Smooth muscle cell of the brain vasculature (primary cell): ENCODE measurements around the gene IL3.

Experiments used
- DNase-seq: peaks from one replicate; pipeline ENCODE4 v3.0.0-alpha.2; 2012; ENCODE audit warnings: low read depth, low spot score

Gene IL3

GRCh38 chr5:132060501-132061161, at the start of gene IL3:
Gene IL3 (plus strand): TSS chr5:132060655. CDS start chr5:132060707, 52 bp downstream.
- DNase-seq, result no peak

DNA sequence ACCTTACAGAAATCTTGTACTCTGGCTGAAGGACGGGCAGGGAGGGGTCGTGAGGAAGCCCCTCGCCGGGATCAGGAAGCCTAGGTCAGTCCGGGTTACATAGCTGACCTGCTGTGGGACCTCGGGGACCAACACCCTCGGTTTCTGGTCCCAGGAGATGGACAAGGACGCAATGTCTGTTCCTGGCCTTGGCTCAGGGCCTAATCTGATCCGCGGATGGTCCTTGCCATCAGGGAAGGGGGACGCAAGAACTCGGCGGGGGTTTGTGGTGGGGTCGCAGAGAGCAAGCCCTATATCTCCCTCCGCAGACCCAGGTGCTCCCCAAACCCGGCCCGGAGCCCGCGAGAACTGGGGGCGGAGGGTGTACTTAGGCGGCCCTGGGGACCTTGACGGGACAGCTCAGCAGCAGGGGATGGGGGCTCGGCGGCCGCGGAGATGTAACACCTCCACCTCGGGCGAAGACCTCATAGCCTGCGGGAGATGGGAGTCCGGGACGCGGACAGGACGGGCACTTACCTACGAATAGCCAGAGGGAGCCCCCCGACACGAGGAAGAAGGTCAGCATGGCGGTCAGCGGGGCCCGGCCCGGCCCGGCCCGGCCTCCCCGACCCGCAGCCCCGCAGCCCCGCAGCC, 49.4 kb upstream of the IL3 start:
- no peak for DNase-seq

DNA sequence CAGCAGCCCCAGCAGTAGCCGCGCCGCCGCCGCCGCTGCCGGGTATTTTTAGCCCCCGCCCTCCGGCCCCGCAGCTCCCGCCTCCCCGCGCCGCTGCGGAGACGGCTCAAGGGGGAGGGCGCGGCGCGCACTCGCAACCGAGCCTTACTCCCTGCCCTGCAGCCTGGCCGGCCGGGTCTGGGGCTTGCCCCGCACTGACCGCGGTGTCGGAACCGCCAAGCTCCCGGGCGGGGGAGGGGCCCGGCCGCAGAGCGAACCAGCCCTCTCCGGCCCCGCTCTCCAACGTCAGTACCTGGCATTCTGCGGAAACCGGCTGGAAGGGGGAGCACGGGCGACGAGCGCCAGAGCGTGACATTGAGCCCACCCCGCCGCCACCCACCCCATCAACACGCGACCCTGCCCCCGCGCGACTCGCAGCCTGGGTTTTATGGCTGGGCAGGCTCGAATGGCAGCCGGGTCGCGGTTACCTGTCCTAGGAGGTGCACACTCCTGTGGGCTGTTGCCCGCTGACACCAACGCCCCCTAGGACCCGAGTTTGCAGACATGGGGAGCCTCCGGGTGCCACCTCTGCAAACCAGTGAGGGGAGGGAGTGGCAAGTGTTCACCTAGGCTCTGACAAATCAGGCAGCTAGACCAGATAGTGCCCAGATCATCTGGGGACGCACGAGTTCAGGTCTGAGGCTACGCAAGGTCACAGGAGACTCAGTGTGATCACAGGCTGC, 48.7 kb upstream of the IL3 start, which contains the start of gene ACSL6:
Gene ACSL6, minus strand, starts transcription at position 37 of the 722 bp plus-strand sequence. CDS start 105 bp downstream, outside the sequence.
- DNase-seq, result no peak

GRCh38 chr5:132012371-132013005, 48.0 kb upstream of the IL3 start:
- peak; percentile 61 for DNase-seq

DNA sequence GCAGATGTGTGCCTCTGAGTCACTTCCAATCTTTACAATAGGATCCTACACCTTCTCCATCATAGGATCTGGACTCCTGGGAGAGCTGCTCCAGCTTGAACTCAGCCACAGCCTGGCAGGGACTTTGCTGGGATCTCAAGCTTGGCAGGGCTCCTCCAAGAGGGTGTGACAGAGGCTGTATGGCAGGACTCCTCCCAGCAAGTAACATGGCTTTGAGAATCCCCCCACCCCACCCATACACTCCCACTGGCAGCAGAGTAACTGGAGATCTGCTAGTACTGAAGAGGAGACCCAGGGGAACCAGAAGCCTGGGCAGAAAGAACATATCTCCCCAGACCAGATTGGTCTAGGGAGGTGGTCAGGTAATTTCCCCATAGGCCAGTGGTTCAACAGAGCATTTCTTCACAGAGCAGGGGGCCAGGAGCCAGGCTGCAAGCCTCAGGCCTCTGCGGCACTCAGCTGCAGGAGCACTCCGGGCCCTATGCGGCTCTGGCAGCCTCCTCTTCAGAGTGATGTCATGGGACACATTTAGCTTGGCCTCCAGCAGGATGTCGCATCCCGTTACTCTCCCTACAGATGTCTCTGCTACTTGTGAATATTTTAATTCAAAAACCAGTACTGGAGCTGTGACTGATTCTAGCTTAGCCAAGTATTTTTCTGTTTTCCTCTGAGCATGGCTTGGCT, 47.3 kb upstream of the IL3 start:
- DNase-seq, result no peak

DNA sequence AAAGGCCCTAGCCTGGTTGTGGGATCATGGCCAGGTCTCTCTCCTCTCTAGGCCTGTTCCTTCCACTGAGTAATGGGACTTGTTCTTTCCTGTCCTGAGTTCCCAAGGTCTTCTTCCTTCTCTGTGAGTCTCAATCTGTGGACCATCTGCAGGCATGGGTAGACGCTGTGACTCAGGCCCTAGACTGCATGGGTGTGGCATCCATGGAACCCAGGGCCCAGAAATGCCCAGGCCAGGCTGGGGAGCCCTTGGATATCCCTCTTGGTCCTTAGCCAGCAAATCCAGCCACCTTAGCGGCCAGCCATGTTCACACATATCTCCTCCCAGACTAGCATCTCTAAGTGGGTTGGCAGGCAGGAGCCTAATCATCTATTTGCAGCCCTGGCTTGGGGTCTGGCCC, 46.7 kb upstream of the IL3 start:
- DNase-seq, result no peak

- no peak for DNase-seq
Observed at GRCh38 chr5:132016721-132017250, 43.7 kb upstream of the IL3 start.

DNA sequence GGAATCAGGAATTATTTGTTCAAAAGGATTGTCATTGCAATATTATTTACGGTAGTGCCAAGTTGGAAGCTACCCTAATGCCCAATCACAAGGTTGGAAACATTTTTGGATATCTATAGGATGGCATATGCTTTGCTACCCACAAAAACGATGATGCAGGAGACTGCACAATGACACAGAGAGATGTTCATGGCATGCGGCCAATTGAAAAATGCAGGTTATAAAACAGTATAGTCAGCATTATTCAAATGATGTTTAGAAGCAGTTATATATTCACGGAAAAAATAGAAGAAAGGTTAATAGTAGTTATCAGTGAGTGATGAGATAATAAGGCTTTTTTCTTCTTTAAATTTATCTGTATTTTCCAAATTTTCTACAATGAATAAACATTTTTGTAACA, 43.1 kb upstream of the IL3 start:
- DNase-seq, result no peak

DNA sequence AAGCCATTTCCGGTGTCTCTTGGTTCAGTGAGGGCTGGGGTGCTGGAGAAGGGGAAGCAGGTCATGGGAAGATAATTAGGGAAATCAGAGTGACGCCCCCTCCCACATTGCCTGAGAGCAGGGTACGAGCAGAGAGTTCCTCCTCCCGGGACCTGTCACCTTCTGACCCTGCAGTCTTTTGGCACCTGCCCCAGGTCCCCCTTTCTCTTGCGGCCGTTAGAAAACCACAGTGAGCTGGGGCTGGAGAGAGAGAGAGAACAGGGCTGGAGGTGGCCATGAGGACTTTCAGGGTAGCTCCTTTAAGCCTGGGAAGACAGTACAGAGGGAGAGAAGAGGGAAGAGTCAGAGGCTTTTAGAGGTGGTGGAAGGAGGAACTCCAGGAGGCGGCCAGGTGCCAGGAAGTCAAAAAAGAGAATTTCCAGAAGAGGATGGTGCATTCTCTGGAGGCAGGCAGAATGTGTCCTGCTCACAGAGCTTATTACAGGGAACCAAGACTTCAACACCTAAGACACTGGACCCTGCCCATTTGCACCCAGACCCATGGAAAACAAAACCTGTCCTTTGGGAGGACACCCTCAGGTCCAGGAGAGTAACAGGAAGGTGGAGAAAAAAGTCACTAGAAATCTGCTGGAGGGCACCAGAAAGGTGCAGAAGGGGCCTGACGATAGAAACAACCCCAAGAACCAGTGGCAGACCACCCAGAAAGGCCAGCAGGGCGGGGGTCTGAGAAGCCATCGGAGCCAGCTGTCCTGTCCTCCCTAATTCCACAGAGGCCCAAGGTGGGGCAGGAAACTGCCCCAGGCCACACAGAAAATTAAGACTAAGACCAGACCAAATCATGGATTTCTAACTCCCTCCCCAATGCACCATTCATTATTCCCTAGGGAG, 42.5 kb upstream of the IL3 start:
- DNase-seq, result no peak

DNA sequence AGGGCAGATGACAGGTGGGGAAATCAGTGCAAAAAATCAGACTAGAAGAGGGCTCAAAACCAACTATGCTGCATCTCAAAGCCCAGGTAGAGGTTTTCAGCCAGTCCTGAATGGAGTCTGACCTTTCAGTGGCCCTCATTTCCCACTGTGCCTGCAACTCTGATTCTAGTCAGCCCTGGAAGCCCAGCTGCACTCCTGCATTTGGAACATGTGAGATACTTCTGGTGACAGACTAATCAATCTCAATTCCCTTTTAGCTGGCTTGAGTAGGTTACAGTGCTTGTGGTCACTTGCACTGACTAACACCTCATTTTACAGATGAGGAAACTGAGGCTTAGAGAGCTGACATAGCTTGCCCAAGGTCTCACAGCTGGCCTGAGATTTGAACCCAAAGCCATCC, 41.1 kb upstream of the IL3 start:
- DNase-seq, result no peak

GRCh38 chr5:132019857-132020555, 40.4 kb upstream of the IL3 start:
- no peak for DNase-seq

DNA sequence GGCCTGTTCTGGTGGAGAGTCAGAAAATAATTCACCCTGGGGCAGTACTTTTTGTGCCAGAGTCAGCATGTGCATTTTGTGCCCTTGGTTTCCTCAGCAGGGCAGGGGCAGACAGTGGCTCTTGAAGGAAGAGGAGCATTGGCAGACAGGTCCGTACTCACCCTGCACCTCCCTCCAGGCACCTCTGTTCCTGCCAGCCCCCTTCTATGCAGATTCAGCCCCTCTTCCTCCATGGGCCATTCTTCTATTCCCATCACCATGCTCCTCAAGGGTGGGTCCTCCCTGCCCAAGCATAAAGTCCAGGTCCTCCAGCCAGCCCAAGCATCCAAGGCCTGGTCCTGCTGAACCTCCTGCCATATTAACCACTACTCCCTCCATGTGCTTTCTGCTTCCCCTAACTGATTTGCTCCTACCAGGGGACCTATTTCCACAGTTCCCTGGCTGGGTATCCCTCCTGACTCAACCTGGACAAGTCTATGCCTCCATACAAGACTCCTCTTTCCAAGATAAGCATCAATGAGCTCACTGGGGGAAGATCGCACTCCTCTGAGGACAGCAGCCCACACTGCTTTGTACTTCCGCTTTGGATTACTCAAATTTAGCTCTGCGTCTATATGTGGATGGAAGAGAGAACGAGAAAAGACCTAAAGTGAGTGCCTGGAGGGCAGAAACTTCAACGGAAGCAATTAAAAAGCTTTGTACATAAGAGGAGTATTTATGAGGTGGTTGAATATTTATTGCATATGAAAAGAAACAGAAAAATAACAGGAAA, 39.7 kb upstream of the IL3 start:
- DNase-seq, result no peak

GRCh38 chr5:132021654-132022053, 38.8 kb upstream of the IL3 start:
- no peak for DNase-seq

DNA sequence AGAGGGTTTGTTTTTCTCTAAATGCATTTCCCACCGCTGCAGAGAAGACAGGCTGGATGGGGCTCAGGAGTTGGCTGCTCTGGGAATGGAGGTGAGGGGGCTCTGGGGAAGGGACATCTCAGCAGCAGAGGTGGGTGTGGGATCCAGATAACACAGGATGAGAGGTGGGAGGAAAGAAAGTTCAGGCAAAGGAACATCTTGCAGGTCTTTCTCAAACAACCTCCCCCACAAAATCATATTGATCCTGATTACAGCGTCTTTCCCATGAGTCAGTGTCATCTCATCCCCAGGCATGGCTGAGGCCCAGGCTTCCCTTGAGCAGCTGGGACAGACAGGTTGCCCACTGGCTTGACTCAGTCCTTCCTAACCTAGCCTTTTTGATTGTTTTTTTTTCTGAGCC, 37.7 kb upstream of the IL3 start:
- DNase-seq, result no peak

GRCh38 chr5:132023258-132024116, 37.0 kb upstream of the IL3 start:
- DNase-seq, result no peak

DNA sequence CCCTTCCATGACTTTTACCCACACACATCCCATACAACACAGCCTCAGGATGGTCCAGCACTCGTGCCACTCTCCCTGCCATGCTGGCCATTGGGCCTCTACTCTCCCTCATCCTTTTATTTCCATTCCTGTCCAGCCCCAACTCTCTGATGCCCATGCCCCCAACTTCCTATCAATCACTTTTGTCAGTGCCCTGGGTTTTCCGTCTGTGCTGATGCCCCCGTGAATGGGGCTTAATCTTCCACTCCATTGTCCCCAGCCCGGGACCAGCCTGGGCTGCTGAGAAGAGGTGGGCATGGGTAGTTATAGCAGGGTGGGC, 36.4 kb upstream of the IL3 start:
- no peak for DNase-seq

DNA sequence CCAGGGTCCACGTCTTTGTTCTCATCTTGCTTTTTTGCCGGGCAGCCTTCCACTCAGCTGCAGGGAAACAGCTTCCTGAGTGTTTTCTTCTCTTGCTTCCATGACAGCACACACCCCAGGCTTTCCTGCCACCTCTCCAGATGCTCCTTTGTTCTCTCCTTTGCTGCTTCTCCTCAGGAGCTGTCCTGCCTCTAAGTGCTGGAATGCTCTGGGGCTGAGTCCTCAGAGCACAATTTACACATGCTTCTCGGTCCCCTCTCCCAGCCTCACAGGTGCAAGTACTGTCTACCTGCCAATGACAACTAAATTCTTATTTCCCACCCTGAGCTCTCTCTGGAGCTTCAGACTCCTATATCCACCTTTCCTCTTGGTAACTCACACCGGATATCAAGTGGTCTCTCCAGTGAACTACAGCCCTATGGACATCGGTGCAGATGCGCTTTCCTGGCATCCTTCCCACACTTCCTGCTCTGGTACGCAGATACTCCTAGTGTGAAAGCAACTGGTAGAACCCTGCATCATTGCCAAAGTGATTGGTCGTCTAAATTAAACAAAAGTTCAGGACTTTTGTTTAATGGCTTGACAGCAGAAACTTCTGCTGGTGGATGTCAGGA, 35.6 kb upstream of the IL3 start:
- DNase-seq, result no peak
